Spleen (tissue), 11 donors: Measurements from ENCODE around the gene MROH8. TPM values are rescaled to one million over a fixed set of nuclear protein-coding genes. Genes with fewer than 3 reads are reported as not detected.

Experiments
- DNase-seq: peaks from one replicate; pipeline ENCODE4 v3.0.0-alpha.2; 2020
- H3K27ac ChIP-seq, 8 donors: fragments of 200-600 bp; sonication (generic) in 7 of 8; 1 replicate in 4 of 8; 2 replicates in 4 of 8; pipeline versions ENCODE4 v1.5.0 to v1.8.0; 2016 to 2021; ENCODE audit warnings: inconsistent platforms in 4 of 8, mild to moderate bottlenecking in 4 of 8, moderate library complexity in 1 of 8
- H3K27me3 ChIP-seq, 7 donors: fragments of 200-600 bp; sonication (generic) in 6 of 7; replicated peaks in 1 of 7; 1 replicate in 4 of 7; 2 replicates in 3 of 7; pipeline versions ENCODE4 v1.5.0 to v1.8.0; 2016 to 2021; ENCODE audit warnings: inconsistent platforms in 3 of 7, mild to moderate bottlenecking in 1 of 7
- H3K36me3 ChIP-seq, 6 donors: fragments of 200-600 bp; sonication (generic) in 5 of 6; 1 replicate in 4 of 6; 2 replicates in 2 of 6; pipeline versions ENCODE4 v1.5.0 to v1.8.0; 2016 to 2021; ENCODE audit warnings: inconsistent platforms in 2 of 6
- H3K4me1 ChIP-seq, 6 donors: fragments of 200-600 bp; sonication (generic) in 5 of 6; 1 replicate in 3 of 6; 2 replicates in 3 of 6; pipeline versions ENCODE4 v1.5.0 to v1.8.0; 2016 to 2021; ENCODE audit warnings: inconsistent platforms in 3 of 6
- H3K4me3 ChIP-seq, 8 donors: fragments of 200-600 bp; sonication (generic) in 7 of 8; 1 replicate in 4 of 8; 2 replicates in 4 of 8; pipeline versions ENCODE4 v1.5.0 to v1.8.0; 2016 to 2021; ENCODE audit warnings: inconsistent platforms in 4 of 8, mild to moderate bottlenecking in 4 of 8, moderate library complexity in 2 of 8
- H3K9me3 ChIP-seq, 8 donors: fragments of 200-600 bp; sonication (generic) in 7 of 8; 1 replicate in 4 of 8; 2 replicates in 4 of 8; pipeline versions ENCODE4 v1.5.0 to v1.8.0; 2016 to 2021; ENCODE audit warnings: inconsistent platforms in 4 of 8
- POLR2A ChIP-seq, 3 donors: fragments of 450-650 bp; IDR thresholded peaks; one replicate each; pipeline ENCODE4 v1.5.1; 2017; ENCODE audit warnings: antibody characterized with exemption in 3 of 3, mild to moderate bottlenecking in 1 of 3
- POLR2AphosphoS5 ChIP-seq, 3 donors: sonication (generic); formaldehyde crosslinking; IDR thresholded peaks; one replicate each; pipeline ENCODE4 v1.5.1; 2017; ENCODE audit warnings: antibody characterized with exemption in 3 of 3
- WGBS, 5 donors: extraction: QIAGEN DNeasy Blood & Tissue Kit in 3 of 5; methylation state at CpG; one replicate each; pipeline versions ENCODE4 v1.1.5 to v1.1.7; 2013 to 2018; 5-methylcytosine and 5-hydroxymethylcytosine counted together
- intact Hi-C: fragments of 100-400 bp; cut with DNase I; formaldehyde crosslinking; loops from one replicate; pipeline ENCODE4 v1.15.0; 2023; ENCODE audit warnings: low total_unique reads
- polyA plus RNA-seq, 3 donors: library from polyadenylated mRNA; stranded (reverse); fragments of 200-250 nt; gene quantifications; one replicate each; pipeline ENCODE4 v1.2.1, GENCODE V29; 2013
- total RNA-seq, 7 donors: library from RNA; depleted of rRNA in 3 of 7; stranded (reverse); fragments of >200 nt in 3 of 7; fragmentation: NEBNext Ultra II Directional in 4 of 7; extraction: Animal tissue kit (Norgen Biotek cat#: 25700) in 4 of 7; gene quantifications; one replicate each; pipeline versions ENCODE4 v1.1.0 to v1.2.1, GENCODE V29; 2016 to 2021
- TF ChIP-seq, protein P1 (sequence below), 11 experiments: fragments of 200-600 bp in 7 of 11; fragments of 450-650 bp in 4 of 11; sonication (generic) in 4 of 11; IDR thresholded peaks in 8 of 11; conservative IDR thresholded peaks in 3 of 11; 1 replicate in 7 of 11; 2 replicates in 4 of 11; pipeline versions ENCODE4 v1.4.0 to v1.8.0; 2016 to 2021; ENCODE audit warnings: antibody characterized with exemption in 11 of 11, inconsistent platforms in 4 of 11, mild to moderate bottlenecking in 1 of 11
- donor health status: healthy with polysubstance abuse.
- donor health status: DM: no; HTN: no; CAD: no; lungs with moderate emphysema.
- donor health status: DM: no; HTN: no; CAD: no.
- donor health status: Bipolar disorder and iron deficiency.
- donor health status: healthy.
- donor health status: DM: no; HTN: no; CAD: no.
- donor health status: DM: yes; HTN: yes; CAD: no.

Gene MROH8
- total and polyA plus RNA-seq, 10 donors = 0.97 to 4.0 (median 3.1) TPM

DNA sequence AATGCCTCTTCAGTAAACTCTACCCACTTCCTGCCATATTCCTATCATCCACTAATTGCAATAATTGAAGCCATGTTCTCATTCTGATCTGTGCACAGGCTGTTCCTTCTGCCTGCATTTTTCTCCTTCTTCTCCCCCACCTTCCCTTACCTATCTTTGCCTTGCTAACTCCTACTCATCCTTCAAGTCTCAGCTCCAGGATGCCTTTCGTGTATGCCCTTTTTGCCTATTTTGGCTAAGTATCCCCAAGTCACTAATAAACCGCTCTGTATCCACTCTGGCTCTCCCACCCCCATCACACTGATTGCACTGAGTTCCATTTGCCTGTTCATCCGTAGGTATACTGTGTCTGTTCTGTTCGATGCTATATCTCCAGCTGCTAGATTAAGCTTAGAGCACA is 6.5 kb downstream of the MROH8 start:
- Histone ChIP-seq H3K27me3 (no peaks in the 10 kb centered on the region), H3K9me3 (no peaks in the 10 kb centered on the region), H3K4me3 (no peak overlapping the region), H3K27ac (no peak overlapping the region), H3K36me3 (peaks cover 0 to 3% (median 0%) of the 10 kb centered on the region in 6 donors), H3K4me1 (peaks cover 0 to 9% (median 5%) of the 10 kb centered on the region in 6 donors)
- intact Hi-C loops = loop anchor here (10.0 kb wide), 1 partner anchor 78 kb away; the partner anchor contains the start of gene RBL1
- TF ChIP-seq POLR2AphosphoS5 (IDR thresholded peaks at IDR 0.05) (no peak), POLR2A (IDR thresholded peaks at IDR 0.05) (no peak)
- TF ChIP-seq, protein P1, sequence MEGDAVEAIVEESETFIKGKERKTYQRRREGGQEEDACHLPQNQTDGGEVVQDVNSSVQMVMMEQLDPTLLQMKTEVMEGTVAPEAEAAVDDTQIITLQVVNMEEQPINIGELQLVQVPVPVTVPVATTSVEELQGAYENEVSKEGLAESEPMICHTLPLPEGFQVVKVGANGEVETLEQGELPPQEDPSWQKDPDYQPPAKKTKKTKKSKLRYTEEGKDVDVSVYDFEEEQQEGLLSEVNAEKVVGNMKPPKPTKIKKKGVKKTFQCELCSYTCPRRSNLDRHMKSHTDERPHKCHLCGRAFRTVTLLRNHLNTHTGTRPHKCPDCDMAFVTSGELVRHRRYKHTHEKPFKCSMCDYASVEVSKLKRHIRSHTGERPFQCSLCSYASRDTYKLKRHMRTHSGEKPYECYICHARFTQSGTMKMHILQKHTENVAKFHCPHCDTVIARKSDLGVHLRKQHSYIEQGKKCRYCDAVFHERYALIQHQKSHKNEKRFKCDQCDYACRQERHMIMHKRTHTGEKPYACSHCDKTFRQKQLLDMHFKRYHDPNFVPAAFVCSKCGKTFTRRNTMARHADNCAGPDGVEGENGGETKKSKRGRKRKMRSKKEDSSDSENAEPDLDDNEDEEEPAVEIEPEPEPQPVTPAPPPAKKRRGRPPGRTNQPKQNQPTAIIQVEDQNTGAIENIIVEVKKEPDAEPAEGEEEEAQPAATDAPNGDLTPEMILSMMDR (IDR thresholded peaks at IDR 0.05 in 8 of 11, conservative IDR thresholded peaks at IDR 0.05 in 3 of 11) = no peak
- 94 to 100% (median 96%) methylated on average over 4 of the region's 4 CpGs for WGBS, 5 donors
- DNase-seq = no peak

- no peak for TF ChIP-seq POLR2A (IDR thresholded peaks at IDR 0.05)
- no peak for TF ChIP-seq POLR2AphosphoS5 (IDR thresholded peaks at IDR 0.05)
- TF ChIP-seq, protein P1 (IDR thresholded peaks at IDR 0.05 in 8 of 11, conservative IDR thresholded peaks at IDR 0.05 in 3 of 11) = no peak
- H3K4me3 ChIP-seq = no peak overlapping the region
- intact Hi-C loops = no loop called here
- H3K4me1 ChIP-seq = no peaks in the 10 kb centered on the region
- 93 to 99% (median 98%) methylated on average over 5 of the region's 5 CpGs for WGBS, 5 donors
- no peak for DNase-seq
- no peaks in the 10 kb centered on the region for H3K9me3 ChIP-seq
- no peaks in the 10 kb centered on the region for H3K27me3 ChIP-seq
- H3K36me3 ChIP-seq = peaks cover 0 to 11% (median 0%) of the 10 kb centered on the region in 6 donors
- H3K27ac ChIP-seq = no peak overlapping the region
Observed at GRCh38 chr20:37166867-37167266, 12.5 kb downstream of the MROH8 start.

- H3K4me1 ChIP-seq = no peaks in the 10 kb centered on the region
- 94 to 100% (median 95%) methylated on average over 1 of the region's 1 CpG for WGBS, 5 donors
- H3K27ac ChIP-seq = no peak overlapping the region
- no peaks in the 10 kb centered on the region for H3K9me3 ChIP-seq
- H3K4me3 ChIP-seq = no peak overlapping the region
- no peaks in the 10 kb centered on the region for H3K27me3 ChIP-seq
- no peak for DNase-seq
- TF ChIP-seq, protein P1 (IDR thresholded peaks at IDR 0.05 in 8 of 11, conservative IDR thresholded peaks at IDR 0.05 in 3 of 11) = no peak
- TF ChIP-seq POLR2AphosphoS5 (IDR thresholded peaks at IDR 0.05) (no peak), POLR2A (IDR thresholded peaks at IDR 0.05) (no peak)
- intact Hi-C loops = no loop called here
- H3K36me3 ChIP-seq = peaks cover 0 to 11% (median 0%) of the 10 kb centered on the region in 6 donors
Observed at GRCh38 chr20:37165031-37165430, 14.3 kb downstream of the MROH8 start.

DNA sequence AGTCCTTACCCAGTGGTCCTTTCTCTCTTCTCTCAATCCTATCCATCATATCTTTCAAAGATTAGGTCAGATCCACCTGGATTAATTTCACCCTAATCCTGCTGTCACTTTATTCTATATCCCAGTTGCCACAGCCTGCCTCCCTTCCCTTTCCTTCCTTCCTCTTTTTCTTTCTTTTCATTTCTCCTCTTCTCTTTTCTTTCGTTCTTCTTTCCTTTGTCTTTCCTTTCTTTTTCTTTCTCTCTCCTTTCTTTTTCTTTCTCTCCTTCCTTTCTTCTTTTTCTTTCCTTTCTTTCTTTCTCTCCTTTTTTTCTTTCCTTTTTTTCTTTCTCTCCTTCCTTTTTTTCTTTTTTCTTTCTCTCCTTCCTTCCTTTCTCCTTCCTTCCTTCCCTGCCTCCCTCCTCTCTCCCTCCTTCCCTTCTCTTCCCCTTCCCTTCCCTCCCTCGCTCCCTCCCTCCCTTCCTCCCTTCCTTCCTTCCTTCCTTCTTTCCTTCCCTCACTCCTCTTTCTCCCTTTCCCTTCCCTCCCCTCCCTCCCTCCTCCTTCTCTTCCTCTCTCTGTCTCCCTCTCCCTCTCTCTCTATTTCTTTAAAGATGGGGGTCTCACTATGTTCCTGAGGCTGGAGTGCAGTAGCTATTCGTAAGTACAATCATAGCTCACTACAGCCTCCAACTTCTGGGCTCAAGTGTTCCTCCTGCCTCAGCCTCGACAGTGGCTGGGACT is 15.4 kb downstream of the MROH8 start:
- DNase-seq = no peak
- TF ChIP-seq POLR2A (IDR thresholded peaks at IDR 0.05) = no peak
- TF ChIP-seq, protein P1 (IDR thresholded peaks at IDR 0.05 in 8 of 11, conservative IDR thresholded peaks at IDR 0.05 in 3 of 11) = no peak
- TF ChIP-seq POLR2AphosphoS5 (IDR thresholded peaks at IDR 0.05) = no peak
- Histone ChIP-seq H3K4me1 (no peaks in the 10 kb centered on the region), H3K27ac (no peak overlapping the region), H3K4me3 (no peak overlapping the region), H3K9me3 (no peaks in the 10 kb centered on the region), H3K27me3 (no peaks in the 10 kb centered on the region), H3K36me3 (peaks cover 0 to 11% (median 0%) of the 10 kb centered on the region in 6 donors)
- intact Hi-C loops = no loop called here
- WGBS, 5 donors = 82 to 92% (median 84%) methylated on average over 4 of the region's 4 CpGs
